HFFc6 (cell line): Measurements from ENCODE around the gene SMAD1. TPM values are rescaled to one million over a fixed set of nuclear protein-coding genes. Genes with fewer than 3 reads are reported as not detected.
"Not testable (repeated sequence)": the region's sequence is repeated elsewhere in the genome, so short reads cannot be mapped to it uniquely, and the experiment has no call there.

Experiments
- DNase-seq: peaks from one replicate; pipeline ENCODE4 v3.0.0-alpha.2; 2018
- H3K27ac Mint-ChIP-seq: 2 replicates; pipeline ENCODE4 v1.8.0; 2020; ENCODE audit warnings: mild to moderate bottlenecking, mixed read lengths
- H3K27me3 Mint-ChIP-seq: 2 replicates; pipeline ENCODE4 v1.8.0; 2021; ENCODE audit warnings: mild to moderate bottlenecking, moderate library complexity, mixed read lengths; ENCODE audit not compliant: insufficient read depth
- H3K36me3 Mint-ChIP-seq: 2 replicates; pipeline ENCODE4 v1.8.0; 2021; ENCODE audit warnings: low read depth, mixed read lengths
- H3K4me1 Mint-ChIP-seq: 2 replicates; pipeline ENCODE4 v1.8.0; 2020; ENCODE audit warnings: low read depth, mixed read lengths
- H3K4me3 Mint-ChIP-seq: 2 replicates; pipeline ENCODE4 v1.8.0; 2020; ENCODE audit warnings: mild to moderate bottlenecking, moderate library complexity, mixed read lengths
- H3K9me3 Mint-ChIP-seq: 2 replicates; pipeline ENCODE4 v1.8.0; 2020; ENCODE audit warnings: mild to moderate bottlenecking, mixed read lengths
- total RNA-seq, 6 experiments: library from RNA; stranded (reverse); fragmentation: NEBNext Ultra II Directional; extraction: Animal tissue kit (Norgen Biotek cat#: 25700); gene quantifications; 2 replicates in 1 of 6; 3 replicates in 5 of 6; pipeline ENCODE4 v1.2.3, GENCODE V29; 2021
- TF ChIP-seq, protein P1 (sequence below): fragments of 200-600 bp; sonication (generic); IDR thresholded peaks from 2 replicates; pipeline ENCODE4 v1.5.0; 2021; ENCODE audit warnings: antibody characterized with exemption, mild to moderate bottlenecking

Gene SMAD1
- total RNA-seq, 6 experiments from 2014 or later: 9.2 to 11.2 (median 10.3) TPM

DNA sequence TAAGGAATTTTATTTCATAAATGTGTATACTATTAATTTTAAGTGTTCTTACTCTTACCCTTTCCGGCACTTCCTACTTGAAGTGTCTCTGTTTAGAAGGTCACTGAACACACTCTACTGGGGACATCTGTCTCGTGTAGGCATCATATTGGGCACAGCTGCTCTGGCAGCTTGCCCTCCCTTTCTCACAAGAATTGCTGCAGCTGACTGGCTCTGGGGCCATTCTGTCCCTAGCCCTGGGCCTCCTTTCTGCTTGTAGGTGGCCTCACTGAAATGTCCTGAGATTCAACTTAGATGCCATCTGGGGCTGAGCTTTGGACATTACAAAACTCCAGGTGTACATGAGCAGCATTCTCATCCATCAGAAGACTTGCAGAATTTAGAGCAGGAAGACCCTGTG is 49.6 kb downstream of the SMAD1 start:
- TF ChIP-seq, protein P1, sequence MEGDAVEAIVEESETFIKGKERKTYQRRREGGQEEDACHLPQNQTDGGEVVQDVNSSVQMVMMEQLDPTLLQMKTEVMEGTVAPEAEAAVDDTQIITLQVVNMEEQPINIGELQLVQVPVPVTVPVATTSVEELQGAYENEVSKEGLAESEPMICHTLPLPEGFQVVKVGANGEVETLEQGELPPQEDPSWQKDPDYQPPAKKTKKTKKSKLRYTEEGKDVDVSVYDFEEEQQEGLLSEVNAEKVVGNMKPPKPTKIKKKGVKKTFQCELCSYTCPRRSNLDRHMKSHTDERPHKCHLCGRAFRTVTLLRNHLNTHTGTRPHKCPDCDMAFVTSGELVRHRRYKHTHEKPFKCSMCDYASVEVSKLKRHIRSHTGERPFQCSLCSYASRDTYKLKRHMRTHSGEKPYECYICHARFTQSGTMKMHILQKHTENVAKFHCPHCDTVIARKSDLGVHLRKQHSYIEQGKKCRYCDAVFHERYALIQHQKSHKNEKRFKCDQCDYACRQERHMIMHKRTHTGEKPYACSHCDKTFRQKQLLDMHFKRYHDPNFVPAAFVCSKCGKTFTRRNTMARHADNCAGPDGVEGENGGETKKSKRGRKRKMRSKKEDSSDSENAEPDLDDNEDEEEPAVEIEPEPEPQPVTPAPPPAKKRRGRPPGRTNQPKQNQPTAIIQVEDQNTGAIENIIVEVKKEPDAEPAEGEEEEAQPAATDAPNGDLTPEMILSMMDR: no peak
- H3K4me1 Mint-ChIP-seq: peaks cover 7% of the 10 kb centered on the region
- no peak overlapping the region for H3K27ac Mint-ChIP-seq
- H3K36me3 Mint-ChIP-seq: no peaks in the 10 kb centered on the region
- no peaks in the 10 kb centered on the region for H3K9me3 Mint-ChIP-seq
- DNase-seq: no peak
- no peak overlapping the region for H3K4me3 Mint-ChIP-seq
- H3K27me3 Mint-ChIP-seq: no peaks in the 10 kb centered on the region

DNA sequence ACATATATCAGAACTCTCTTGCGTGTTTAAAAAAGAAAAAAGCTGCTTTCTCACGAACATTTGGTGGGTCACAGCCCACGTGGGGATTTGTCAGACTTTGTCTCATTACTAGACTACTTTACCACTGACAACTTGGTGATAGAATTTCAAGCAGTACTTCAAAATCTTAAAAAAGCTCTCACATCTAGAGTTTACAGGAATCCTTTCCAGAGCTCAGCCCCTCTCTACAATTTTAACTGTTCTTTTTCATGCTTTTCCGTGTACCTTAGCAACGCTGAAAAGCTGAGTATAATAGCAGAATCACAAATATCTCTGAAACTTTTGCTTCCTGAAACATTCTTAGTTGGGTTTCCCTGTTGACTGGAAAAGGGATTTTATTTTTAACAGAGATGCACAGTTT is 50.2 kb downstream of the SMAD1 start:
- H3K27me3 Mint-ChIP-seq: no peaks in the 10 kb centered on the region
- no peaks in the 10 kb centered on the region for H3K9me3 Mint-ChIP-seq
- no peak overlapping the region for H3K4me3 Mint-ChIP-seq
- no peak for DNase-seq
- TF ChIP-seq, protein P1: no peak
- peaks cover 7% of the 10 kb centered on the region for H3K4me1 Mint-ChIP-seq
- no peaks in the 10 kb centered on the region for H3K36me3 Mint-ChIP-seq
- H3K27ac Mint-ChIP-seq: no peak overlapping the region

DNA sequence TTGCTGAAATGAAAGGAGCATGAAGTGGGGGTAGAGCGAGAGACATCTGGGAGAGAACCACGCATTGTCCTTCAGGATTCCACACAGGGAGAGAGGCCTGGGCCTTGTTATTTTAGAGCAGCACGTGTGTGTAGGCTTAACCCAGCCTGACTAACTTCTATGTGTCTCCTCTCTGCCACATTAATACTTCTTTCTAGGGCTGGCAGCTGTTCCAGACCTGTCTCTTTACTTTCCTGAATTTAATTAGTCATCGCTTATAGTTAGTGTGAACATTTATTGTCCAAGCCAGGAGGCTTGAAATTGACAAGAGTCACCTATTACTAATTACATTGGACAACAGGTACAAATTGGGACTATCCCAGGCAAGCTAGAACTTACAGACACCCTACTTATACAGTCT is 51.3 kb downstream of the SMAD1 start:
- H3K9me3 Mint-ChIP-seq: no peaks in the 10 kb centered on the region
- no peaks in the 10 kb centered on the region for H3K27me3 Mint-ChIP-seq
- TF ChIP-seq, protein P1: no peak
- H3K4me1 Mint-ChIP-seq: peaks cover 7% of the 10 kb centered on the region
- no peak overlapping the region for H3K27ac Mint-ChIP-seq
- no peak for DNase-seq
- H3K36me3 Mint-ChIP-seq: no peaks in the 10 kb centered on the region
- H3K4me3 Mint-ChIP-seq: no peak overlapping the region

DNA sequence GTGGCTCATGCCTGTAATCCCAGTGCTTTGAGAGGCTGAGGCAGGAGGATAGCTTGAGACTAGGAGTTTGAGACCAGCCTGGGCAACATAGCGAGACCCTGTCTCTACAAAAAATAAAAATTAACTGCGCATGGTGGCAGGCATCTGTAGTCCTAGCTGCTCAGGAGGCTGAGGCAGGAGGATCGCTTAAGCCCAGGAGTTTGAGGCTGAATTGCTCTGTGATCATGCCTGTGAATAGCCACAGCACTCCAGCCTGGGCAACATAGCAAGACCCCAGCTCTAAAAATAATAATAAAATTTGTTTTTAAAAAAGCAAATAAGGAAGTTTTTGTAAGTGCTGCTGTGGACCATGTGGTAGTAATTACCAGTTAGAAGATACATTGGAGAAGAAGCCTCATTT is 51.8 kb downstream of the SMAD1 start:
- H3K9me3 Mint-ChIP-seq, H3K27ac Mint-ChIP-seq, H3K27me3 Mint-ChIP-seq, H3K36me3 Mint-ChIP-seq, H3K4me3 Mint-ChIP-seq, DNase-seq, H3K4me1 Mint-ChIP-seq: not testable (repeated sequence)

DNA sequence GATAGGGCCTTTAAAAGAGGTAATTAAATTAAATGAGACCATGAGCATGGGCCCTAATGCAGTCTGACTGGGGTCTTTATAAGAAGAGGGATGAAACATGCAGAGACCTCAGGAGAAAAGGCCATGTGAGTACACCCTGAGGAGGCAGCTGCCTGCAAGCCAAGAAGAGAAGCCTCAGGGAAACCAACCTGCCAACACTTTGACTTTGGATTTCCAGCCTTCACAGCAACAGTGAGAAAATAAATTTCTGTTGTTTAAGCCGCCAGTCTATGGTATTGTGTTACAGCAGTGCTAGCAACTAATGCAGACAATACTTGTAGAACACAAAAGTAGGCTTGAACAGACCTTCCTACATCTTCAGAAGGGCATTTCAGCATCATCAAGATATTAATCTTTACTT is 52.3 kb downstream of the SMAD1 start:
- Mint-ChIP-seq H3K27me3 (no peaks in the 10 kb centered on the region), H3K9me3 (no peaks in the 10 kb centered on the region), H3K4me1 (peaks cover 7% of the 10 kb centered on the region), H3K27ac (no peak overlapping the region), H3K36me3 (no peaks in the 10 kb centered on the region), H3K4me3 (no peak overlapping the region)
- no peak for DNase-seq
- TF ChIP-seq, protein P1: no peak

DNA sequence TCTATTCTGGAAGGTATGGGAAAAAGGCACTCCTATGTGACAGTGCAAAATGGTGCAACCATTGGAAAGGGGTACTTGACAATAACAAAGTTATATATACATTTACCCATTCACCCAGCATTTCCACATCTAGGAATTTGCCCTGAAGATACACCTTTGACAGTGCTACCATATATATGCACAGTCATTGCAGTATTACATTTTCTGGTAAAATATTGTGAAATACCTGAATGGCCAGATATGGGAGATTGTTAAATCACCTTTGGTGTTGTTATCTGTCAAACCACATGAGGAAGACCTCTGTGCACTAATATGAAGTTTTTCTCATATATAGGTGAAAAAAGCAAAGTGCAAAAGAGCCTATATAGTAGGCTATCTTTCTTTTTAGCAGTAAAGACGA is 53.5 kb downstream of the SMAD1 start:
- TF ChIP-seq, protein P1: no peak
- no peaks in the 10 kb centered on the region for H3K27me3 Mint-ChIP-seq
- no peak overlapping the region for H3K27ac Mint-ChIP-seq
- H3K4me1 Mint-ChIP-seq: peaks cover 7% of the 10 kb centered on the region
- no peaks in the 10 kb centered on the region for H3K36me3 Mint-ChIP-seq
- no peak overlapping the region for H3K4me3 Mint-ChIP-seq
- DNase-seq: no peak
- H3K9me3 Mint-ChIP-seq: no peaks in the 10 kb centered on the region
